Kidney capillary endothelial cell (primary cell): Measurements from ENCODE around the gene KIAA0930.
"Not testable (repeated sequence)": the region's sequence is repeated elsewhere in the genome, so short reads cannot be mapped to it uniquely, and the experiment has no call there.

Source experiments
- DNase-seq: peaks from one replicate; pipeline ENCODE4 v3.0.0-alpha.2; 2018; ENCODE audit warnings: low spot score

The KIAA0930 gene

GRCh38 chr22:45240810-45241631, at the start of gene KIAA0930:
KIAA0930 (minus strand) TSS chr22:45240894; CDS start chr22:45240703, 191 bp downstream.
- no peak for DNase-seq

- no peak for DNase-seq
Measured at GRCh38 chr22:45286854-45287551, 46.3 kb upstream of the KIAA0930 start.

- no peak for DNase-seq
Measured at GRCh38 chr22:45285263-45286058, 44.8 kb upstream of the KIAA0930 start.

- no peak for DNase-seq
Measured at GRCh38 chr22:45284705-45285262, 44.1 kb upstream of the KIAA0930 start, which contains the start of gene UPK3A. UPK3A (plus strand) TSS chr22:45284949; CDS start chr22:45285014, 65 bp downstream.

- DNase-seq = no peak
Measured at GRCh38 chr22:45281010-45281409, 40.3 kb upstream of the KIAA0930 start.

GRCh38 chr22:45280587-45280980, 39.9 kb upstream of the KIAA0930 start:
- DNase-seq = no peak

- DNase-seq = no peak
Measured at GRCh38 chr22:45278125-45278524, 37.4 kb upstream of the KIAA0930 start.

- DNase-seq = not testable (repeated sequence)
Measured at GRCh38 chr22:45277720-45278119, 37.0 kb upstream of the KIAA0930 start.

GRCh38 chr22:45276507-45277105, 35.9 kb upstream of the KIAA0930 start:
- no peak for DNase-seq

GRCh38 chr22:45273452-45274075, 32.9 kb upstream of the KIAA0930 start:
- no peak for DNase-seq

GRCh38 chr22:45272498-45272897, 31.8 kb upstream of the KIAA0930 start:
- no peak for DNase-seq

GRCh38 chr22:45271667-45272201, 31.0 kb upstream of the KIAA0930 start:
- no peak for DNase-seq

GRCh38 chr22:45270095-45271020, 29.7 kb upstream of the KIAA0930 start:
- no peak for DNase-seq

- peak; percentile 55 for DNase-seq
Measured at GRCh38 chr22:45268958-45269844, 28.5 kb upstream of the KIAA0930 start.

GRCh38 chr22:45268167-45268957, 27.7 kb upstream of the KIAA0930 start:
- no peak for DNase-seq

GRCh38 chr22:45265535-45265934, 24.8 kb upstream of the KIAA0930 start:
- no peak for DNase-seq

- peak; percentile 80 for DNase-seq
Measured at GRCh38 chr22:45263463-45264269, 23.0 kb upstream of the KIAA0930 start.
